ENCODE data around the gene TMCC3.
"Not testable (repeated sequence)": the region's sequence is repeated elsewhere in the genome, so short reads cannot be mapped to it uniquely, and the experiment has no call there.

TMCC3 gene

GRCh38 chr12:94650143-94651056 lies at the start of gene TMCC3:
Gene TMCC3, minus strand, starts transcription at chr12:94650557. Its CDS starts 127 bp downstream, at chr12:94650430.
- DNase-seq, result peak; percentile 74

GRCh38 chr12:94699801-94700200 lies 49.4 kb upstream of the TMCC3 start:
- no peak for DNase-seq

- no peak for DNase-seq
These were observed 48.2 kb upstream of the TMCC3 start for GRCh38 chr12:94698578-94698977.

- no peak for DNase-seq
These were observed 47.3 kb upstream of the TMCC3 start for GRCh38 chr12:94697631-94698030.

GRCh38 chr12:94694732-94695131 lies 44.4 kb upstream of the TMCC3 start:
- DNase-seq, result no peak

GRCh38 chr12:94692826-94693225 lies 42.5 kb upstream of the TMCC3 start:
- DNase-seq, result not testable (repeated sequence)

- DNase-seq, result no peak
These were observed 39.9 kb upstream of the TMCC3 start for GRCh38 chr12:94690198-94690771.

- DNase-seq, result no peak
These were observed 39.3 kb upstream of the TMCC3 start for GRCh38 chr12:94689646-94690036.

GRCh38 chr12:94689002-94689645 lies 38.8 kb upstream of the TMCC3 start:
- no peak for DNase-seq

- no peak for DNase-seq
These were observed 37.5 kb upstream of the TMCC3 start for GRCh38 chr12:94687891-94688290.

GRCh38 chr12:94686834-94687628 lies 36.7 kb upstream of the TMCC3 start:
- no peak for DNase-seq

- DNase-seq, result no peak
These were observed 34.2 kb upstream of the TMCC3 start for GRCh38 chr12:94684416-94685142.

GRCh38 chr12:94679554-94680195 lies 29.3 kb upstream of the TMCC3 start:
- no peak for DNase-seq

GRCh38 chr12:94678849-94679248 lies 28.5 kb upstream of the TMCC3 start:
- DNase-seq, result no peak

- no peak for DNase-seq
These were observed 28.0 kb upstream of the TMCC3 start for GRCh38 chr12:94678379-94678778.

GRCh38 chr12:94677778-94678177 lies 27.4 kb upstream of the TMCC3 start:
- no peak for DNase-seq

GRCh38 chr12:94676922-94677321 lies 26.6 kb upstream of the TMCC3 start:
- no peak for DNase-seq

- no peak for DNase-seq
These were observed 25.8 kb upstream of the TMCC3 start for GRCh38 chr12:94676031-94676641.

- no peak for DNase-seq
These were observed 24.5 kb upstream of the TMCC3 start for GRCh38 chr12:94674835-94675234.

GRCh38 chr12:94674051-94674451 lies 23.7 kb upstream of the TMCC3 start:
- no peak for DNase-seq

GRCh38 chr12:94673496-94673895 lies 23.1 kb upstream of the TMCC3 start:
- no peak for DNase-seq
